GM19372 (cell line): ENCODE data around the gene PGAP6.
"Not testable (repeated sequence)": the region's sequence is repeated elsewhere in the genome, so short reads cannot be mapped to it uniquely, and the experiment has no call there.

Experiments used
- ATAC-seq: cut with Tn5 transposase; IDR thresholded peaks from one replicate; pipeline ENCODE4 v1.9.1; 2021; ENCODE audit warnings: mild to moderate bottlenecking, low read depth, moderate library complexity; ENCODE audit not compliant: unreplicated experiment

The PGAP6 gene

GRCh38 chr16:369275-369865 lies 12.4 kb downstream of the PGAP6 start:
- no peak for ATAC-seq

GRCh38 chr16:368388-369158 lies 13.2 kb downstream of the PGAP6 start:
- no peak for ATAC-seq

DNA sequence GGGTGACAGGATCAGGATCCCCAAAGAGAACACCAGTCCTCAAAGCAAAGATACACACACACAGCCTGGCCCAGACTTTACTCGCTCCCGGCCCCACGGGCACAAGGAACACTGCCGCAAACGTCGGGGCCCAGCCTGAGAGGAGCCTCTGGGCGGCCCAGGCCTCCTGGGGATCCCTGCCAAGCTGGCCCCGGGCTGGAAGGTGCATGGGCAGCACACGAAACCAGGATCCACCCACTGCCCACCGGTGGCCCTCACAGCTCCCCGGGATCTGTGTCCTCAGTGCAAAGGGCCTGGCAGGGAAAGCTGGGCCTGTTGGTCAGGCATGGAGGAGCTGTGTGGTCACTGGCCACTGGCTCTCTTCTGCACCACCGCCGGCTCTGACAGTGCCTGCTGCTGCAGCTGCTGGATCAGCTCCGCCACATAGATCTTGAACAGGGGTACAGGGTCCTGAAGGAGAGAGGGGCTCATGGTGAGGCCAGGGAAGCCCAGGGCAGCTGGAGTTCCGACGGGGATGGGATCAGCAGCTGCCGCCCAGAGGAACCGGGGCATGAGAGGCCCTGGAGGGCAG lies 14.4 kb downstream of the PGAP6 start:
- ATAC-seq = no peak

GRCh38 chr16:366476-366875 lies 15.3 kb downstream of the PGAP6 start:
- no peak for ATAC-seq

- ATAC-seq = no peak
Observed at GRCh38 chr16:364595-365491, 16.9 kb downstream of the PGAP6 start.

GRCh38 chr16:363766-364490 lies 17.9 kb downstream of the PGAP6 start:
- no peak for ATAC-seq

DNA sequence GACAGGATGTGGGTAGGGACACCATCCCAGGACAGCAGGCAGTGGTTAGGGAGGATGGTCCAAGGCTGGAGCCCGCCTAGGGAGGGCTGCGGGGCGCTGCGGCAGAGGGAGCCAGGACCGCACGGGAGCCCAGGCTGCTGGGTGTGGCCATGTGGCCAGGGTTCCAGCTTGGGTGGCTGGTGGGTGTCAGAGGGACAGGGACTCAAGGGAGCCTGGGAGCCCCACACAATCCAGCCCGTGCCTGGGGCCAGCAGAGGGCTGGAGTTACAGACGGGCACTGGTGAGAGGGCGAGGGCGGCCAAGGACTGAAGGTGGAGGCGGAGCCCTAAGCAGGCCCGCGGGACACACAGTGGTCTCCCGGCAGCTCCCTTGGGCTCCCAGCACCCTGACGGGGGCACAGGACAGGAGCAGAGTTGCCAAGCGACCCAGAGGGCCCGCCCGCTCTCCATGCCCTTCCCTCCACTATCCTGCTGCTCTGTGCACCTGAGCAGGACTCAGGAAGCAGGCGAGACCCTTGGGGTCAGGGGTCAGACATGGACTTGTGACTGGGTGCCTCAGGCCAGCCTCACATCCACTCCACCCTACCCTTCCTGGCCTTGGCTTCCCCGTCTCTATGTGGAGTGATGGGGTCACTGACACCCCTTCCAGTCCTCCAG lies 18.5 kb downstream of the PGAP6 start:
- no peak for ATAC-seq

- ATAC-seq = not testable (repeated sequence)
Observed at GRCh38 chr16:362702-362999, 19.1 kb downstream of the PGAP6 start.

DNA sequence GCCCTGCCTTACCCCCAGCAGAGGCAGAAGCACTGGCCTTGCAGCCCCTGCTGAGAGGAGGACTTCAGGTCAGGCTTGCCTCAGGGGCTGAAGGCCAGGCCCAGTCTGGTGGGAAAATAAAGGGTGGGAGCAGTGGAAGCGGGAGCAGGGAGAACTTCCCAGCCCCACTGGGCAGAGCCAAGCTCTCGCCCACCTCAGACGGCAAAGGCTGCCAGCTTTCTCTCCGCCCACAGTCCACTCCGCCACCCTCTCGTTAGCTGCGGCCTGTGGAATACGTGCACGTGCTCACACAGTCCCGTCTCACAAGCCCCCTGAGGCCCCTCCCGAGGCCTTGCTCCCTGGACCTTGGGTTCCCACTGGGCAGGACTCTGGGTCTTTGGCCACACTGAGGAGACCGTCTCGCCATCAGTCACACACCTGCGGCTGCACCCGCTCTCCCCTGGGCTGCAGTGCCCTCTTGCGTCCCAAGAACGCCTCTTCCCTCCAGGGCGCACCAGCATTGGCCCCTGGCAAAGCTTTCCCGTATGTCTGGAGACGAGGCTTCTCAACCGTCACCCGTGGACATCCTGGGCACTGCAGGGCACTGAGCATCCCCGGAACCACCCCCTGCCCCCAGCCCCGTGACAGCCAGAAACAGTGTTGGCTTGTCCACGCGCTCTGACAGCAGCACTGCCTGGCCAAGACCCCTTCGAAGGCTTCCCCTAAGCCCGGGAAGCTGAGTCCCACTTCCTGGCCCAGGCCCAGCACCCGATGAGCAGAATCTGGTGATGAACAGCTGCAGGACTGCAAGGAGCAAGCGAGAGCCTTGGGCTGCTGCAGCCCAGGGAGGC lies 19.7 kb downstream of the PGAP6 start:
- ATAC-seq = no peak

DNA sequence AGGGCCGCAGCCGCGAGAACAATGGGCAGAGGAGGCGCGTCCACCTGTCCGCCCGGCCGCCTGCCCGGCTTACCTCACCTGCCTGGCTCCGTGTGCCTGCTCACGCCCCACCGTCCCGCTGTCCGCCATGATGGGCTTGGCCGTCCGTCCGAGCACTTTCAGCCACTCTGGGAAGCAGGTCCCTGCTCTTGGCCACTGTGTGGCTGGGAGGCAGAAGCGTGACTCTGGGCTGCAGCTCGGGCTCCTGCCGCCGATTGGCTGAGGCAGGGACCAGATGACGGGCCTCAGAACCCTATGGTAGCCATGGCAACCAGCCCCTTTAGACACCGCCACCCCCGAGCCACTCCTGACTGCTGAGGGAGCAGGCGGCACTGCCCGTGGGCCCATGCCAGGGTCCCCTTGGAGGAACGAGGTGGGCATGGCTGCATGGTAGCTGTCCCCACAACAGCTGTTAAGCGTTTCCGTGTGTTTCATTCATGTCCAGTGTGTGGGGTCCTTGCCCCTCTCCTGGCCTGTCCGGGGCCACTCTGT lies 20.4 kb downstream of the PGAP6 start:
- ATAC-seq = no peak

DNA sequence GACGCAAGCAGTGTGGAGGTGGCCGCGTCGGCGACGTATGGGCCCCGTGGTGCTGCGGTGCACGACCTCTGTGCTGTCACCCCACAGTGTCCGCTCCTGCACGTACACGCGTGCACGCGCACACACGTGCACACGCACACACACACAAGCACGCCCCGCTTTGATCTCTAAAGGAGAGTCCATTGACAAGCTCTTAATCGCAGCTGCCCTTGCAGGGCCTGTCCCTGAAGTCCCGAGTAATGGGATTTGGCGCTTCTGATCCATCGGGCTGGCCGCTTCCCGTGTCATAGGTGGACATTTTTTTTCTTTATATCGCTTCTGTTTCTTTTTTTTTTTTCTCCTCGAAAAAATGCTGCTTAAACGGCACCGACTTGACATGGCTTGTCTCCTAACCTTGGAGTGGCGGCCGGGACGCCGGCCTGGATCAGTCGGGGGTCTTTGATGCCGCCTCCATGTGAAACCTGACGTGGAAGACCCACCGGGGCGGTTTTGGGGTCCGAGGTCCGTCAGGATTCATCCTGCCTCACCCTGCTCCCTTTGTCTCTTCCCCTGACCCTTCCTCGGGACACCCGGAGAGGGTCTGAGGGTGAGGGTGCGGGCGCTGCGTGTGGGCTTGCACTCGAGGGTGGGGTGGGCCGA lies 21.0 kb downstream of the PGAP6 start:
- no peak for ATAC-seq

GRCh38 chr16:359871-360697 lies 21.7 kb downstream of the PGAP6 start:
- ATAC-seq = no peak

DNA sequence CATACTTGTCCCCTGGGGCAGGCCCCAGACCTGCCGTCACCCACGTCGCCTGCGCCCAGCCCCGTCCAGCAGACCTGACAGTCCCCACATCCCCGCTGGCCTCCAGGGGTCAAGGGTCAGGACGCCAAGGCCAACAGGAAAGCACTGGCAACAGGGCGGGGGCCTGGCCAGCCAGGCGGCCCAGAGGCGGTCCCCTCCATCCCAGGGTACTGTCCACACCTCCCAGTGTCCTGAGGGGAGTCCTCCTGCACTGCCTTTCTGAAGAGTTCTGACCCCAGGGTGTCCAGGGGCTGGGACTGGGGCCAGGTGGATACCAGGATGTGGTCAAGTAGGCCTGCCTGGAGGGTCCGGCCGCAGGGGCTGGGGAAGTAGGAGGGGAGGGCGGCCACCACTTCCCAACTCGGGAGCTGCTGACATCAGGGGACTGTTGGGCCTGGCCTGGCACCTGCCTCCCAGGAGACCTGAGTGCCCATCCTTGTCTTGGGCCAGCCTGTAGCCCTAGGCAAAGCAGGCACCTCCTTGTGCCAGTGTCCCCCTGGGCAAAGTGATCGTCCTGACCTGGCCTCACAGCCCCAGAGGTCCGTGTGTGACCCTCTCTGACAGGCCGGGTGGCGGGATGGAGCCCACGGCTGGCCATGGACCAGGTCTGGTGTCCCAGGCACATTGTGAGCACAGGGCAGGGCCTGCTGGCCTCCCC lies 22.6 kb downstream of the PGAP6 start:
- ATAC-seq = no peak

DNA sequence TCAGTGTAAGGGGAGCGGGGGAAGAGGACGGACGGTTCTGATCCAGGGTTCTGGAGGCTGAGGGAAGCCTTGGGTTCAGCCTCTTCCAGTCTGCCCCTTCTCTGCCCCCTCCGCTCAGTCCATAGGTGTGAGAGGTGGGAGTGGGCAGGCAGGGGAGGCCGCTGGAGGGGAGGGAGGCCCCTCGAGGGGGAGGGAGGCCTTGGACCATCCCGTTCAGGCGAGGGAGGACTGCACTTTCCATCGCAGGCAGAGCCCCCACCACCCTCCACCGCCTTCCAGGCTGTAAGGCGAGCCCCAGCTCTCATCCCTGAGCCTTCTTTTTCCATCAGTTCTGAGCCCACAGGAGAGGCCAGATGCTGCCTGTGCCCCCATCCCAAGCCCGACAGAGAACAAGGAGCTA lies 25.0 kb downstream of the PGAP6 start:
- ATAC-seq = no peak

DNA sequence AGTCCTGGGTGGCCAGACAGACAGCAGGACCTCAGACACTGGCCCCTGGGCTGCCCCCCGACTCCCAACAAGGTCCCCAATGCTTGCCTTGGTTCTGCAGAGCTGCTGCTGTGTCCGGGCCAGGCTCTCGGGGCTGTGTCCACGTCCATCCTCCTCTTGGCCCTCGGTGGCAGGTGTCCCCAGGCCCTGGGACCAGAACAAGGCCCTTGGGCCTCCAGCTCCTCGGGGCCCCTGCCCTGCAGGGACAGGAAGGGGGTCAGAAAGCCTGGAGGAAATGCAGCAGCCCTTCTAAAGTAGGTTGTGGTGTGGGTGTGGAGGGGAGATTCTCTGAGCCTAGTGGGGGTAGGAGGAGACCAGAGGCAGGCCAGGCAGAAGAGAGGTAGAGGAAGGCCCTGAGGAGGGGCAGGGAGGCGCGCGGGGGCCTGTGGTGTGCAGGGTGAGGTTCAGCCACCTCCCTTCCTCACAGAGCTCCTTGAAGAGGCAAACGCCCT lies 26.8 kb downstream of the PGAP6 start:
- ATAC-seq = no peak

DNA sequence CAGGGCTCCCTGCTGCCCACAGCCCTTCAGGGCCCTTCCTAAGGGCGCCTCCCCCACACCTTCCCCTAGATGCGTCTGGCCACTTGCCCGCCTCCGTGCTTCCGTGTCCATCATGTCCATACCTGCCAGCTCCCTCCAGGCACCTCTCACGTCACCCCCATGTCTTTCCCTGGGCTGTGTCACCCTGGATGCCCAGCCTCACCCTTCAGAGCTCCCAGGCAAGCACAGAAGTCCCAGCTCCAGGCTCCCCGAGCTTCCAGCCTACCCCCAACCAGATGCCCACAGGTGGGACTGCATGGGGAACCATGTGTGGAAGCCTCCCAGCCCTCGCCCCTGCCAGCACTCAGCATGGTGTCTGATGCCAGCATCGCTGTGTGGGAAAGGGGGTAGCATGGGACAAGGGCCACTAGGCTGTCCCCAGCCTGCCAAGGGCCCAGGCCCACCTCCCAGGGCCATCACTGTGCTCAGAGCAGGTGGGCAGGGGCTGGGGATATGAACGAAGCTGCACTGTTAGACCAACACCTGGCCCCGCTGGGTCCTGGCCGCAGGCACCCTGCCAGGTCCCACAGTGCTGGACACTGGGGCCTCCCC lies 27.4 kb downstream of the PGAP6 start:
- no peak for ATAC-seq
